HEK293T (cell line): Measurements from ENCODE around the gene ZBTB44.

ENCODE experiments used
- BHLHE40 ChIP-seq: fragments of 450-650 bp; IDR thresholded peaks from 2 replicates; pipeline ENCODE4 v1.6.1; 2016; ENCODE audit warnings: mild to moderate bottlenecking, moderate library complexity, borderline replicate concordance
- CTBP1 ChIP-seq: fragments of 450-650 bp; IDR thresholded peaks from 2 replicates; pipeline ENCODE4 v1.6.1; 2016; ENCODE audit warnings: borderline replicate concordance
- FOXA1 ChIP-seq: fragments of 450-650 bp; IDR thresholded peaks from 2 replicates; pipeline ENCODE4 v1.6.1; 2016; ENCODE audit warnings: mild to moderate bottlenecking
- HDGF ChIP-seq: fragments of 450-650 bp; IDR thresholded peaks from 2 replicates; pipeline ENCODE4 v1.6.1; 2017; ENCODE audit warnings: antibody characterized with exemption, borderline replicate concordance
- SP1 ChIP-seq: fragments of 450-650 bp; IDR thresholded peaks from 2 replicates; pipeline ENCODE4 v1.6.1; 2017
- SUZ12 ChIP-seq: fragments of 450-650 bp; IDR thresholded peaks from 2 replicates; pipeline ENCODE4 v1.6.1; 2016; ENCODE audit warnings: mild to moderate bottlenecking
- TARDBP ChIP-seq: fragments of 450-650 bp; IDR thresholded peaks from 2 replicates; pipeline ENCODE4 v1.6.1; 2016
- ZNF384 ChIP-seq: fragments of 450-650 bp; IDR thresholded peaks from 2 replicates; pipeline ENCODE4 v1.6.1; 2016
- TF ChIP-seq, protein P1 (sequence below): fragments of 450-650 bp; IDR thresholded peaks from 2 replicates; pipeline ENCODE4 v1.6.1; 2016

- TF ChIP-seq TARDBP = no peak
- TF ChIP-seq ZNF384 = no peak
- TF ChIP-seq HDGF = no peak
- TF ChIP-seq BHLHE40 = no peak
- TF ChIP-seq FOXA1 = no peak
- TF ChIP-seq SP1 = no peak
- TF ChIP-seq, protein P1, sequence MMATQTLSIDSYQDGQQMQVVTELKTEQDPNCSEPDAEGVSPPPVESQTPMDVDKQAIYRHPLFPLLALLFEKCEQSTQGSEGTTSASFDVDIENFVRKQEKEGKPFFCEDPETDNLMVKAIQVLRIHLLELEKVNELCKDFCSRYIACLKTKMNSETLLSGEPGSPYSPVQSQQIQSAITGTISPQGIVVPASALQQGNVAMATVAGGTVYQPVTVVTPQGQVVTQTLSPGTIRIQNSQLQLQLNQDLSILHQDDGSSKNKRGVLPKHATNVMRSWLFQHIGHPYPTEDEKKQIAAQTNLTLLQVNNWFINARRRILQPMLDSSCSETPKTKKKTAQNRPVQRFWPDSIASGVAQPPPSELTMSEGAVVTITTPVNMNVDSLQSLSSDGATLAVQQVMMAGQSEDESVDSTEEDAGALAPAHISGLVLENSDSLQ = no peak
- no peak for TF ChIP-seq CTBP1
- no peak for TF ChIP-seq SUZ12
Measured at GRCh38 chr11:130269326-130269943, 45.3 kb downstream of the ZBTB44 start.
